Measurements from ENCODE around the gene CYTH4. TPM values are rescaled to one million over a fixed set of nuclear protein-coding genes. Genes with fewer than 3 reads are reported as not detected.

CYTH4 gene
- total RNA-seq, 2 donors from 2014 or later = 2.3 to 7.9 TPM

GRCh38 chr22:37306494-37306829 lies 24.2 kb downstream of the CYTH4 start:
- whole genome bisulfite sequencing, 2 donors = 70 to 74% methylated on average over 6 of the region's 6 CpGs
- Histone ChIP-seq H3K9me3 (no peaks in the 10 kb centered on the region), H3K36me3 (replicated peaks in 1 of 2; ENCODE audit: insufficient read depth in 1 of 2, low read depth in 2 of 2) (no peaks in the 10 kb centered on the region), H3K27ac (peak overlapping the region in 2 of 4 donors; percentile 53 to 71), H3K27me3 (no peaks in the 10 kb centered on the region), H3K4me3 (no peak overlapping the region), H3K4me1 (peaks cover 16% of the 10 kb centered on the region)
- no peak for TF ChIP-seq POLR2A (IDR thresholded peaks at IDR 0.05)
- TF ChIP-seq CTCF (IDR thresholded peaks at IDR 0.05) = no peak
- DNase-seq (no peak), ATAC-seq (no peak)
- intact Hi-C loops (cut with DNase I) = no loop called here

GRCh38 chr22:37308385-37309200 lies 26.3 kb downstream of the CYTH4 start:
- TF ChIP-seq POLR2A (IDR thresholded peaks at IDR 0.05) (no peak), CTCF (IDR thresholded peaks at IDR 0.05) (no peak)
- WGBS, 2 donors = 75 to 77% methylated on average over 18 of the region's 18 CpGs
- peaks cover 16% of the 10 kb centered on the region for H3K4me1 ChIP-seq
- intact Hi-C loops (cut with DNase I) = no loop called here
- no peaks in the 10 kb centered on the region for H3K27me3 ChIP-seq
- peak overlapping the region in 1 of 4 donors; percentile 71 for H3K27ac ChIP-seq
- ATAC-seq = no peak
- no peak overlapping the region for H3K4me3 ChIP-seq
- DNase-seq = no peak
- no peaks in the 10 kb centered on the region for H3K36me3 ChIP-seq (replicated peaks in 1 of 2; ENCODE audit: insufficient read depth in 1 of 2, low read depth in 2 of 2)
- no peaks in the 10 kb centered on the region for H3K9me3 ChIP-seq

- intact Hi-C loops (cut with DNase I) = no loop called here
Observed at GRCh38 chr22:37309211-37310074, 27.1 kb downstream of the CYTH4 start.

GRCh38 chr22:37310075-37310606 lies 27.8 kb downstream of the CYTH4 start:
- WGBS, 2 donors = 63 to 77% methylated on average over 10 to 11 of the region's 11 CpGs
- Histone ChIP-seq H3K9me3 (no peaks in the 10 kb centered on the region), H3K4me1 (peaks cover 16% of the 10 kb centered on the region), H3K36me3 (replicated peaks in 1 of 2; ENCODE audit: insufficient read depth in 1 of 2, low read depth in 2 of 2) (no peaks in the 10 kb centered on the region), H3K4me3 (no peak overlapping the region), H3K27ac (no peak overlapping the region), H3K27me3 (no peaks in the 10 kb centered on the region)
- DNase-seq (no peak), ATAC-seq (no peak)
- TF ChIP-seq POLR2A (IDR thresholded peaks at IDR 0.05) (no peak), CTCF (IDR thresholded peaks at IDR 0.05) (no peak)
- intact Hi-C loops (cut with DNase I) = no loop called here

More at GRCh38 chr22:37309211-37310074, 27.1 kb downstream of the CYTH4 start:
- Histone ChIP-seq H3K4me3 (no peak overlapping the region), H3K9me3 (no peaks in the 10 kb centered on the region), H3K4me1 (peaks cover 16% of the 10 kb centered on the region), H3K27ac (no peak overlapping the region), H3K36me3 (replicated peaks in 1 of 2; ENCODE audit: insufficient read depth in 1 of 2, low read depth in 2 of 2) (no peaks in the 10 kb centered on the region), H3K27me3 (no peaks in the 10 kb centered on the region)
- TF ChIP-seq POLR2A (IDR thresholded peaks at IDR 0.05) (no peak), CTCF (IDR thresholded peaks at IDR 0.05) (no peak)
- DNase-seq (no peak), ATAC-seq (no peak)
- WGBS, 2 donors = 69 to 83% methylated on average over 19 to 25 of the region's 26 CpGs
